C4-2B (cell line): ENCODE results near the gene ADGRV1.
"Not testable (repeated sequence)": the region's sequence is repeated elsewhere in the genome, so short reads cannot be mapped to it uniquely, and the experiment has no call there.

Experiments used
- H3K27ac ChIP-seq: fragments of 450-650 bp; 2 replicates; pipeline ENCODE4 v1.5.1; 2017
- CTCF ChIP-seq: fragments of 450-650 bp; conservative IDR thresholded peaks from 2 replicates; pipeline ENCODE4 v1.5.1; 2017; ENCODE audit warnings: mild to moderate bottlenecking
- ZFX ChIP-seq: fragments of 450-650 bp; IDR thresholded peaks from 2 replicates; pipeline ENCODE4 v1.6.1; 2017

ADGRV1 gene

GRCh38 chr5:90803381-90803780 is 244.8 kb downstream of the ADGRV1 start:
- TF ChIP-seq CTCF, result no peak
- no peak overlapping the region for H3K27ac ChIP-seq

- no peak for TF ChIP-seq ZFX
- TF ChIP-seq CTCF, result no peak
- H3K27ac ChIP-seq, result no peak overlapping the region
These were observed 245.3 kb downstream of the ADGRV1 start for GRCh38 chr5:90803876-90804275.

GRCh38 chr5:90807496-90807895 is 248.9 kb downstream of the ADGRV1 start:
- no peak overlapping the region for H3K27ac ChIP-seq
- TF ChIP-seq ZFX, result no peak
- TF ChIP-seq CTCF, result no peak

GRCh38 chr5:90809311-90810056 is 250.9 kb downstream of the ADGRV1 start:
- TF ChIP-seq ZFX (no peak), CTCF (no peak)
- H3K27ac ChIP-seq, result no peak overlapping the region

GRCh38 chr5:90810211-90810610 is 251.6 kb downstream of the ADGRV1 start:
- TF ChIP-seq ZFX, result no peak
- no peak for TF ChIP-seq CTCF
- H3K27ac ChIP-seq, result no peak overlapping the region

GRCh38 chr5:90813392-90813791 is 254.8 kb downstream of the ADGRV1 start:
- no peak overlapping the region for H3K27ac ChIP-seq
- TF ChIP-seq ZFX (no peak), CTCF (no peak)

GRCh38 chr5:90822062-90822461 is 263.5 kb downstream of the ADGRV1 start:
- not testable (repeated sequence) for H3K27ac ChIP-seq

- TF ChIP-seq CTCF, result no peak
- no peak for TF ChIP-seq ZFX
- no peak overlapping the region for H3K27ac ChIP-seq
These were observed 265.8 kb downstream of the ADGRV1 start for GRCh38 chr5:90824436-90824835.
